PC-9 (cell line): ENCODE data around the gene P4HA2.

Source experiments
- CTCF ChIP-seq: fragments of 200-600 bp; sonication (generic); conservative IDR thresholded peaks from 2 replicates; pipeline ENCODE4 v1.6.1; 2017; ENCODE audit warnings: mixed run types, antibody characterized with exemption, mild to moderate bottlenecking, moderate library complexity
- EZH2 ChIP-seq: fragments of 200-600 bp; sonication (generic); IDR thresholded peaks from 2 replicates; pipeline ENCODE4 v1.8.0; 2017; ENCODE audit warnings: antibody characterized with exemption, low read depth

GRCh38 chr5:132239776-132240175, 12.1 kb upstream of the P4HA2 start:
- no peak for TF ChIP-seq CTCF
- TF ChIP-seq EZH2 = no peak
